CD14-positive monocyte (primary cell): Measurements from ENCODE around the gene HSF4. TPM values are rescaled to one million over a fixed set of nuclear protein-coding genes. Genes with fewer than 3 reads are reported as not detected.

Source experiments
- DNase-seq, 3 donors: peaks; one replicate each; pipeline ENCODE4 v3.0.0-alpha.2; 2011 to 2022
- H2AFZ ChIP-seq: 2 replicates; pipeline ENCODE4 v1.6.0; 2012; ENCODE audit warnings: mild to moderate bottlenecking, low read depth, low read length, inconsistent platforms; ENCODE audit not compliant: insufficient read depth, poor library complexity, severe bottlenecking
- H3K27ac ChIP-seq, 2 donors: 1 replicate in 1 of 2; 2 replicates in 1 of 2; pipeline ENCODE4 v1.5.1; 2012 to 2013; ENCODE audit warnings: low read length in 2 of 2, control low read depth in 1 of 2, inconsistent platforms in 1 of 2, low read depth in 1 of 2, mild to moderate bottlenecking in 1 of 2
- H3K27me3 ChIP-seq, 2 donors: one replicate each; pipeline versions ENCODE4 v1.6.0 to v1.6.1; 2011 to 2013; ENCODE audit warnings: low read length in 2 of 2; ENCODE audit not compliant: control insufficient read depth in 2 of 2, insufficient read depth in 2 of 2
- H3K36me3 ChIP-seq, 2 donors: replicated peaks in 1 of 2; 1 replicate in 1 of 2; 2 replicates in 1 of 2; pipeline versions ENCODE4 v1.5.1 to v1.6.1; 2012 to 2013; ENCODE audit warnings: low read length in 2 of 2, control low read depth in 1 of 2, inconsistent platforms in 1 of 2, mild to moderate bottlenecking in 1 of 2; ENCODE audit not compliant: insufficient read depth in 2 of 2, control insufficient read depth in 1 of 2
- H3K4me1 ChIP-seq, 2 donors: 1 replicate in 1 of 2; 2 replicates in 1 of 2; pipeline versions ENCODE4 v1.5.1 to v1.6.1; 2012 to 2013; ENCODE audit warnings: low read length in 2 of 2, control low read depth in 1 of 2, inconsistent platforms in 1 of 2, mild to moderate bottlenecking in 1 of 2, moderate library complexity in 1 of 2; ENCODE audit not compliant: insufficient read depth in 2 of 2, control insufficient read depth in 1 of 2
- H3K4me2 ChIP-seq: replicated peaks from 2 replicates; pipeline ENCODE3; 2012; ENCODE audit warnings: low read length, moderate library complexity, mild to moderate bottlenecking; ENCODE audit not compliant: poor library complexity, severe bottlenecking; ENCODE audit errors: extremely low read depth
- H3K4me3 ChIP-seq, 3 experiments: fragments of 200-600 bp in 1 of 3; sonication (generic) in 1 of 3; replicated peaks in 1 of 3; 1 replicate in 2 of 3; 2 replicates in 1 of 3; pipeline ENCODE4 v1.5.1; 2011 to 2013; ENCODE audit warnings: low read length in 3 of 3, mild to moderate bottlenecking in 3 of 3, control low read depth in 2 of 3, low read depth in 2 of 3, inconsistent platforms in 1 of 3, moderate library complexity in 1 of 3
- H3K79me2 ChIP-seq: 2 replicates; pipeline ENCODE4 v1.6.0; 2012; ENCODE audit warnings: mild to moderate bottlenecking, control low read depth, inconsistent platforms, low read length, moderate library complexity; ENCODE audit not compliant: insufficient read depth
- H3K9ac ChIP-seq: 2 replicates; pipeline ENCODE4 v1.6.0; 2017; ENCODE audit warnings: low read length, mild to moderate bottlenecking; ENCODE audit not compliant: insufficient read depth, poor library complexity, severe bottlenecking
- H3K9me3 ChIP-seq, 2 donors: replicated peaks in 1 of 2; 1 replicate in 1 of 2; 2 replicates in 1 of 2; pipeline versions ENCODE4 v1.5.1 to v1.6.1; 2012 to 2013; ENCODE audit warnings: low read length in 2 of 2, control low read depth in 1 of 2; ENCODE audit not compliant: control insufficient read depth in 1 of 2, insufficient read depth in 1 of 2
- H4K20me1 ChIP-seq: 2 replicates; pipeline ENCODE4 v1.6.0; 2012; ENCODE audit warnings: mild to moderate bottlenecking, low read length, control low read depth, moderate library complexity; ENCODE audit not compliant: insufficient read depth
- H3K27ac Mint-ChIP-seq, 7 donors: one replicate each; pipeline ENCODE4 v1.8.0; 2020; ENCODE audit warnings: mild to moderate bottlenecking in 7 of 7, mixed read lengths in 7 of 7, moderate library complexity in 6 of 7, inconsistent platforms in 2 of 7
- H3K27me3 Mint-ChIP-seq, 3 donors: one replicate each; pipeline ENCODE4 v1.8.0; 2021 to 2022; ENCODE audit warnings: low read depth in 3 of 3, mild to moderate bottlenecking in 3 of 3, mixed read lengths in 3 of 3, moderate library complexity in 3 of 3, inconsistent platforms in 1 of 3
- H3K36me3 Mint-ChIP-seq, 2 donors: one replicate each; pipeline ENCODE4 v1.8.0; 2020; ENCODE audit warnings: mixed read lengths in 2 of 2, inconsistent platforms in 1 of 2, mild to moderate bottlenecking in 1 of 2
- H3K4me1 Mint-ChIP-seq: one replicate; pipeline ENCODE4 v1.8.0; 2020; ENCODE audit warnings: mild to moderate bottlenecking, mixed read lengths
- H3K4me3 Mint-ChIP-seq, 2 donors: one replicate each; pipeline ENCODE4 v1.8.0; 2020; ENCODE audit warnings: mild to moderate bottlenecking in 2 of 2, mixed read lengths in 2 of 2, moderate library complexity in 1 of 2
- H3K9me3 Mint-ChIP-seq, 7 donors: one replicate each; pipeline ENCODE4 v1.8.0; 2020 to 2022; ENCODE audit warnings: mixed read lengths in 7 of 7, mild to moderate bottlenecking in 6 of 7, moderate library complexity in 6 of 7, inconsistent platforms in 2 of 7
- CTCF ChIP-seq: fragments of 200-600 bp; IDR thresholded peaks from one replicate; pipeline ENCODE4 v1.8.0; 2022; ENCODE audit warnings: antibody characterized with exemption, mild to moderate bottlenecking
- WGBS: methylation state at CpG from one replicate; pipeline ENCODE4 v1.1.5; 2013; ENCODE audit warnings: missing lambda C conversion rate; ENCODE audit not compliant: insufficient coverage; 5-methylcytosine and 5-hydroxymethylcytosine counted together
- intact Hi-C, 2 donors: fragments of 100-400 bp; cut with micrococcal nuclease; formaldehyde crosslinking; loops; one replicate each; pipeline versions ENCODE4 v1.15.0 to v1.15.1; 2023
- polyA plus RNA-seq, 3 donors: library from polyadenylated mRNA; depleted of rRNA in 1 of 3; unstranded in 2 of 3; stranded (reverse) in 1 of 3; fragments of 300-500 nt in 2 of 3; fragments of >200 nt in 1 of 3; fragmentation: Illumina TruSeq in 2 of 3; gene quantifications; 1 replicate in 2 of 3; 2 replicates in 1 of 3; pipeline ENCODE4 v1.2.3, GENCODE V29; 2012 to 2021

Gene HSF4
- polyA plus RNA-seq, 3 donors: 53.4 TPM; not detected in 2

GRCh38 chr16:67149276-67150046 is 15.1 kb upstream of the HSF4 start:
- Mint-ChIP-seq H3K27ac (peak overlapping the region in 1 of 7 donors; percentile 68), H3K36me3 (peaks cover 51 to 54% of the 10 kb centered on the region in 2 donors), H3K4me1 (peaks cover 13% of the 10 kb centered on the region), H3K9me3 (peaks cover 7 to 19% (median 12%) of the 10 kb centered on the region in 7 donors), H3K27me3 (peaks cover 37 to 57% (median 51%) of the 10 kb centered on the region in 3 donors), H3K4me3 (peak overlapping the region in 1 of 2 donors; percentile 66)
- WGBS: 80% methylated on average over 77 of the region's 77 CpGs
- no peak overlapping the region for H3K27ac ChIP-seq
- H2AFZ ChIP-seq: no peak overlapping the region
- H3K4me1 ChIP-seq: peaks cover 8 to 17% of the 10 kb centered on the region in 2 donors
- H3K9ac ChIP-seq: no peak overlapping the region
- no peaks in the 10 kb centered on the region for H3K79me2 ChIP-seq
- H4K20me1 ChIP-seq: peaks cover 86% of the 10 kb centered on the region
- H3K27me3 ChIP-seq: peaks cover 13 to 50% of the 10 kb centered on the region in 2 donors
- TF ChIP-seq CTCF: no peak
- H3K4me3 ChIP-seq: no peak overlapping the region
- peak overlapping the region; percentile 66 for H3K4me2 ChIP-seq
- intact Hi-C loops: no loop called here
- no peak for DNase-seq
- peaks cover 45 to 48% of the 10 kb centered on the region in 2 donors for H3K36me3 ChIP-seq
- H3K9me3 ChIP-seq: peaks cover 9 to 18% of the 10 kb centered on the region in 2 donors

DNA sequence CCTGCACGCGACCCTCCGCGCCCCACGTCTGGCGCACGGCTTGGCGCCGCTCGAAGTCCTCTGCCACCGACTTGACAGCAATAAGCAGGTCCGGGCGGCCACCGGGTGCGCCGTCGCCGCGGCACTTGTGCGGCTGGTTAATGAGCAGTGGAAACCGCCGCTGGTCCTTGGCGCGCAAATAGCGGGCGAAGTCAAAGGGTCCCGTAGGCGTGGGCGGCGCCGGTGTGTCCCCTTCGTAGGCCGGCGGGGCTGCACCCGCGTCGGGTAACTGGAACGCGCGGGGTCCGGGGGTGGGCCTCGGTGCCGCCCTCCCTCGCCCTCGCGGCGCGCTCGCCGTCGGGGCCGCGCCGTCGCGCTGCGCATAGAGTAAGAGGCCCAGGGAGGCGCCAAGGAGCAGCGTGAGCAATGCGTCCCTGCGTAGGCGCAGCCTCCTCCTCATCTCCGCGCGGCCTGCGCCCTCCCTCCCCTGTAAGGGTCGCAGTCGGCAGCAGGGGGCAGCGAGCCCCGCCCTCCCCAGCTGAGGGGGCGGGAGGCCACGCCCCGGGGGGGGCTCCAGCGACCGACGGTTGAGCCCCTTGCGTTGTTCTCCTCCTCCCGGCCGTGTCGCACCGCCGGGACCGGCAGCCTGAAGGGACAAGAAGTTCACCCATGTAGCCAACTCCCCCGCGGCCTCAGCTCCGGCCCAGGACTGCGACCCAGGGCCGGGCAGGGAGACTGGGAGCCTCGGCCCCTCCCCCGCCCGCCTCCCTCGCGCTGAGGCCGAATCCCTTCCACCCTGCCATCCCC is 14.3 kb upstream of the HSF4 start:
- H3K9ac ChIP-seq: no peak overlapping the region
- peaks cover 13 to 56% of the 10 kb centered on the region in 2 donors for H3K27me3 ChIP-seq
- peaks cover 86% of the 10 kb centered on the region for H4K20me1 ChIP-seq
- peaks cover 37 to 40% of the 10 kb centered on the region in 2 donors for H3K36me3 ChIP-seq
- H3K4me2 ChIP-seq: peak overlapping the region; percentile 66
- Mint-ChIP-seq H3K9me3 (peaks cover 7 to 21% (median 12%) of the 10 kb centered on the region in 7 donors), H3K36me3 (peaks cover 43 to 46% of the 10 kb centered on the region in 2 donors), H3K4me3 (peak overlapping the region in 1 of 2 donors; percentile 77), H3K27me3 (peaks cover 40 to 64% (median 55%) of the 10 kb centered on the region in 3 donors), H3K27ac (no peak overlapping the region), H3K4me1 (peaks cover 15% of the 10 kb centered on the region)
- peaks cover 12 to 23% of the 10 kb centered on the region in 2 donors for H3K4me1 ChIP-seq
- intact Hi-C loops: no loop called here
- WGBS: 10% methylated on average over 90 of the region's 94 CpGs
- no peak overlapping the region for H3K27ac ChIP-seq
- H2AFZ ChIP-seq: peak overlapping the region; percentile 17
- peak overlapping the region in 1 of 3 experiments; percentile 63 for H3K4me3 ChIP-seq
- peaks cover 9 to 18% of the 10 kb centered on the region in 2 donors for H3K9me3 ChIP-seq
- no peaks in the 10 kb centered on the region for H3K79me2 ChIP-seq
- no peak for TF ChIP-seq CTCF
- no peak for DNase-seq
